GM18526 (cell line): ENCODE data around the gene MACROD2.

Source experiments
- POLR2A ChIP-seq: IDR thresholded peaks from 3 replicates; pipeline ENCODE4 v1.6.1; 2011; ENCODE audit not compliant: insufficient read length; ENCODE audit errors: extremely low read depth

MACROD2 gene

DNA sequence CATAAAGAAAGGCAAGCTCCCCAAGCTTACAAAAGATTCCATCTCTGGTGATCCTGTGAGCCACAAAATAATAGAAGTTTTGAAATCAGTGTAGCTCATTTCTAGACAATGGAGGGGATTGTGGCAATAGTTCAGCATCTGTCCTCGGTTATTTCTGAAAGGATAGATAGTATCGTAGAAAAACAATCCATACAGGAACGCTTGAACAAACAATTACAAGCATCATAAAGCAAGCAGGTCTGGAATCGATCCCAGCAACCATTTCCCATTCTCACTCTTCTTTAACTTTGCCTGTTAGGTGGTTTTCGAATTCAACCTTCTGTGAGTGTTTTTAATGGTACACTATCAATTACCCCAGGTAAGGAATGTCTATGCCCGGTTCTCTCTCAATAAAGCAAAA is 1646.8 kb downstream of the MACROD2 start:
- TF ChIP-seq POLR2A: no peak

DNA sequence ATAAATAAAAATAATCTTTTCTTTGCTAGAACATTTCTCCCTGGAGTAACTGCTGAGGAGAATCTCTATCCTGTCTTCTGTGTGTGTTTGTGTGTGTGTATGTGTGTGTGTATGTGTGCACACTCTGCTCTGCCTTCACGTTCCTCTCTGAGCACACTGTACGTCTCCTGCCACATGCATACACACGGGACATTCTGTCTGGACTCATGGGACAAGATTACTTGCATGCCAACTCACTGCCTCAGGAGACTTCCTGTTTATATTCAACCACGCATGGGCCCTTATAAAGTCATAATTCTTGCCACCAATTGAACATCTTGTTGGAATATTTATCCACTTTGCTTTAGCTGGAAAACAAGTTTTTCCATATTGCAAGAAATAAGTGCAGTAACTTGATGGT is 1647.4 kb downstream of the MACROD2 start:
- no peak for TF ChIP-seq POLR2A

DNA sequence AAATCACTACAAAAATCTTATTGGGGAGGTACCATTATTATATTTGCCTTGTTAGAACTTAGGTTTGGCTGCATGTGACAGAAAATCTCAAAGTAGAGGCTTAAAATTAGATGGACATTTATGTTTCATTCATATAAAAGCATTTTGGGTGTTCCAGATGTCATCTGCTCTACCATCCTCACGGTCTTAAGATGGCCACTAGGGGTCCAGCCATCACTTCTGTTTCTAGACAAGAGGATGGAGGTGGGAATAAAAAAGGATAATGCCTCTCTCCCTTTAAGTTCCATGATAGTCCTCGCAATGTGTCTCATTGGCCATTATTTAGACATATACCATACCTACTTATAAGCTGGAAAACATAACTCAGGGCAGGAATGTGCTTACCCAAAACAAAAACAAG is 1648.4 kb downstream of the MACROD2 start:
- no peak for TF ChIP-seq POLR2A

DNA sequence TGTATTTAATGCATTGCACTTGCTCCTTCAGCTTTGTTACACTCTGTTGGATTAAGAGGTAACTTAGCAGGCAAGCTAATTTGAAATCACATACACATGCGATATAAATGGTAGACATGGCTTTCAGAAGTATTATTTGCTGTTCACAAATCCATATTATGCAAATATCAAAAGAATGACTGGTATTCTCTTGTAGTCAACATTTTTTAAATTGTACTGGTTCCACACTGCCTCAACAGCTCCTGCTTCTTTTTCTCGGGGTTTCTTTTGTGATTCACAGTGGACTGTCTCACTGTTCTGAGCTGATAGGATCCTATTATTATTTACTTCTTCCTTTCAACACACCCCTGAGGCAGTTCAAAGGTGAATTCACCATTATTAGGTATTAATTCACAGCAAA is 1650.5 kb downstream of the MACROD2 start:
- TF ChIP-seq POLR2A: no peak

DNA sequence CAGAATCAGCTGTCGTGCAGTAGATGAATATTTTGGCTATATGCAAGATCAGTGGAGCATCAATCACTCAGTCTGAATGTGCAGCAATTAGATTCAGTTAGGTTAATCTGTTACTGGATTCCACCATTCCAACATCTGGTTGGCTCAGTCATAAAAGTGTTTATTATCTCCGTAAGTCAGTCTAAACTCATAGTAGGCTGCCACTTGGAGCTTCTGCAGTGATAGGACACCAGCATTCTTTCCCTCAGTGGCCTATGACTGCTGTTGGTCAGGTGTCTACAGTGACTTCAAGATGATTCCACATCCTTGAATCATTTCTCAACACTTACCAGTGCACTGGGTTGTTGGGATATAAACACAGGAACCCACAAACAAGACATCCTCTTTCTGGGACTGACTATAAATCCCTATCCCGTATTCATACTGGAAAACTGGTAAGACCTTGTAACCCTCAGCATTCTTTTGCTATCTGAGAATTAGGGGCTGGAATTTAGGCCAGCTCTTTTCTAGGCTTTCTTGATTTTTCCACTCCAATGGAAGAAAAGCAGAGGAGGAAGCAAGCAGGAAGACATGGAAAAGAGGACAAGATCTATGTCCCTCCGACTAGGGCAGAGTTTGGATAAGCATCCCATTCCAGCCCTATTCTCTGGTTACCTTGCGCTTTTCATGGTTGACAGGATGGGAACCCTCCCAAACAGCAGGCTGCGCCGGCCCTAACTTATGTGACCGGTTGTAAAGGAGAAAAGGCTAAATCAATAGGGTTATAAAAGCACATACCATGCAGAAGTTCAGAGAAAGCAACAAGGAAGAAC is 1658.3 kb downstream of the MACROD2 start:
- no peak for TF ChIP-seq POLR2A

DNA sequence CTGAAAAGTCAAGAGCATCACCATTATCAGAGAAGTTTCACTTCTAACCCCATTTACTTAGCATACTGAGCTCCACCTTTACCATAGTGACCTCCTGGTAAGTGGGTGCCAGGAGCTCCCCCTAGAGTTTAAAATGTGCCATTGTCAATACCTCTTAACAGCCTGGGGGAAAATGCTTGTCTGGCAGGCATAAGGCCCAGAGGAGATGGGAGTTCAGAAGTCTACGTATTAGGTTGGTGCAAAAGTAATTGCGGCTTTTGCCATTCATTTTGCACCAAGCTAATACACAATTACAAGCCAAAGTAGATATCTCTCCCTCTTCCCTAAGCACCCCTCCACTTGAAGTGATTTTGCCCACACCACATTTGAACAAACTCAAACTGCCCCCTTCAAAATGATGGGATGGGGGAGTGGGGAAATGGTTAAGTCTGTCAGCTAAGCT is 1658.9 kb downstream of the MACROD2 start:
- TF ChIP-seq POLR2A: no peak

DNA sequence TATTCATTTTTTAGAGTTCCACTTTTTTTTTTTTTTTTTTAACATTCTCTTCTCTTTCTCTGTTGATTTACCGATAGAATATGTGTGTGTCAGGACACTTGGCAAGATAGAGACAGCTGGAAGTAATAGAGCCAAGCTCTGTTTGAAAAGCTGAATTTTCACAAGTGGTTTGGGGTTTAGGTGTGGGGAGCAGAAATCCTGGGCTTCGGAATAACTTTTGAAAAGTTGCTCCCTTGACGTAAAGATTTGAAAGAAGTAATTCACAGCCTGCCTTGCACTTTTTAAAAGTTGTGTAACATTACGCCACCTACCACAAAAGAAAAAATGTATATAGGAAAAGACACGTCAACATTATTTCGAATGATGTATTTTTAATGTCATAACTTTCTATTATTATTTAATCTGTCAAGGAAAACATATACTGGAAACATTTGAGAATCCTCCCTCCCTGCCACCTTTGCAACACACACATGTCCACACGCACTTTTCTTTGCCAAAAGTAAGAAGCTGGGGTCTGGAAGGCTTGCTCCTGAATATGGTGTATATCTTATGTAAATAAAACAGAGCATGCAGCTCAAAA is 1660.1 kb downstream of the MACROD2 start:
- TF ChIP-seq POLR2A: no peak

DNA sequence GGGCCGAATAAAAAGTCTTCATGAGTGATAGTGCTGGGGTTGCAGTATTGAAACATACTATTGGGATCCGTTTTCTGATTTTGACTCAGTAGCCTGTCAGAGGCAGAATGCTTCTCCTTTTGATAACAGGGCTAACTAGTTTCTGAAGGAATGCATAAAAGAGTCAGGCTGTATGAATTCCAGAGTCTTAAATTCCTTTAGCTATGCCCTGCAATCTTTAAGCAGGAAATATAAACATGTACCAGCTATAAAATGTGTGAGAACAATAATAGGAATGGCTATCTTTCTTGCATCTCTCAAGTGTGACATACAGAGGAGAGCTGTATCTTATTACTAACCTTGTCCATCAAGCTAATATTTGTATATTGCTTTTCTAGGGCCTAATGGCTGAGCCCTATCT is 1660.8 kb downstream of the MACROD2 start:
- TF ChIP-seq POLR2A: no peak

DNA sequence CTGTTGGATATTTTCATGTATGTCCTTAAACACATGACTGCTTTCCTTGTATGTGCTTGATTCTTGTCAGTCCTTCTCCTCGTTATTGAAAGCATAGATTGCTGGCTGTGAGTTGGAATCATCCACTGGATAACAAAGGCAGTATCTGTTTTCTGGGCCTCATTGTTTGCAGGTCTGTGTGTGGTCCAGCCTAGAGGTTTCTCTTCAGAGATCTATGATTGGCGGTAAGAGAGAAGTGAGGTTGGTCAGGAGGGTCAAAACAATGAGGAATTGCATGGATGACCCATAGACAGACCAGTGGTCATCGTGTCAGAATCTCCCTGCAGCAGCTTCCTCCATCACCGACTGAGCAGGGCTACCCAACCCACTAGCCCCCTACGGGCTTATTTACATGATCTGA is 1663.0 kb downstream of the MACROD2 start:
- no peak for TF ChIP-seq POLR2A

DNA sequence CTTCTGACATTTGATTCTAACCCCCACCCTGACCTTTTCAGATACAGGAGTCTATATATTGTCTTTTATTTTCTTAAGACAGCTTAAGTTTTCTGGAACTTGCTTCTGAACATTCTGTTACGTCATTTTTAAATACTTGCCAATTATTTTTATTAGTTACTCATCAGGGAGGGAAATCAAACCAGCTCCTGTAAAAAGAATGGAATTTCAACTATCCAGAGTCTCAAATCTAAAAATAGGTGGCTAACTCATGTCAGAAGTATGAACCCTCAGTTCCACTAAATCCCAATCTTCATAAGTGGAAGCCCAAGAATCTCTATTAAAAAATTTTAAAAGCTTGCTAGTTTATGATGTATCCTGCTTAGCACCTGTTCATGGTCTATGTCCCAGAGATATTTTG is 1677.9 kb downstream of the MACROD2 start:
- no peak for TF ChIP-seq POLR2A

DNA sequence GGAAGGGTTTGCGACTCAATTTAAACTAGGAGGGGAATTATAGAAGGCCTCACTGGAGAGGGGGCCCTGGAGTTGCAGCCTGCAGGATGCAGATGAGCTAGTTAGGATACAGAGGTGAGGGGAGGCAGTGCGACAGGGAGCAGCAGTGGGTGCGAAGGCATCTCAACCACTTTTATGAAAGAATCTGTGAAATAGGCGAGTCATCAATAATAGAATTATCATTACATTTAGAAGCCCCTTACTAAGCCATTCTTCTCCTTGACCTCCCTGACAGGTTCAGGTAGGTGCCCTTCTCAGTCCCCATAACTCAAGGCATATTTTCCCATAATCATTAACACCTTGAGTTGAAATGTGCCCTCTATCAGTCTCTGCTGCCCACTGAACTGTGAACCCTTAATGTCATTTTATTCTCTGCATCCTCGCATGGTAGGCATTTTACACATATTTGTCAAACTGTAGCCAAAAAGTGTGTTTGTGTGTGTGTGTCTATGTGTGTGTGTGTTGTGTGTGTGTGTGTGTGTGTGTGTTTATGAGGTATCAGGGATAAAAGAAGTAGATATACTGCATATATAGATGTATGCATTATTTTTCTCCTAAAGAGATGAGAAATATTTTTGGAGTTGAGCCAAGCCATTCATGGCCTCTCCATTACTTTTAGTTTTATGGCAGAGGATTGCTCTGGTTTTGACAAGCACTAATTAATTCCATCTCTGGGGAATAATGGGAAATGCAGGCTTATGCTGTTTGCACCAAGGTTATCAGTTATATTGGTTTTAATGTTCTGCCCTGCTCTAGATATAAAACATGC is 1679.1 kb downstream of the MACROD2 start:
- no peak for TF ChIP-seq POLR2A

DNA sequence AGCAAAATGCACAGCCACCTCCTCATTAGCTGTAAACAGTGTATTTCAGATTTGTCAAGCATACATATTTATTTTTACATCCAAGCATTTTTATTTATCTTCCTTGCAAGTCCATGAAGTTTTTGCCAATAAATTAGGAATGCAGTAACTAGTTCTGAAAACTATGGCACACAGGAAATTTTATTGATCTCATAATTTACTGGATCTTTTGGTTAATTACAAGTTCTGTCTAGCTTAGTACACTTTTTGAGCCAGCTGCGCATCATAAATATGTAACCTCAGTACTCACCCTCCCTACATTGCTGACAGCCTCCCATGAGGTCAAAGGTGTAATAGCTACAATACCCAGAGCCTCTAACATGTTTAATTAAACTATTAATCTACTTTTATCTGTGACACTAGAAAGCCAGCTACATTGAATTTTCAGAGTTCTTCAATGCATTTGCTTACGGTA is 1679.8 kb downstream of the MACROD2 start:
- no peak for TF ChIP-seq POLR2A

DNA sequence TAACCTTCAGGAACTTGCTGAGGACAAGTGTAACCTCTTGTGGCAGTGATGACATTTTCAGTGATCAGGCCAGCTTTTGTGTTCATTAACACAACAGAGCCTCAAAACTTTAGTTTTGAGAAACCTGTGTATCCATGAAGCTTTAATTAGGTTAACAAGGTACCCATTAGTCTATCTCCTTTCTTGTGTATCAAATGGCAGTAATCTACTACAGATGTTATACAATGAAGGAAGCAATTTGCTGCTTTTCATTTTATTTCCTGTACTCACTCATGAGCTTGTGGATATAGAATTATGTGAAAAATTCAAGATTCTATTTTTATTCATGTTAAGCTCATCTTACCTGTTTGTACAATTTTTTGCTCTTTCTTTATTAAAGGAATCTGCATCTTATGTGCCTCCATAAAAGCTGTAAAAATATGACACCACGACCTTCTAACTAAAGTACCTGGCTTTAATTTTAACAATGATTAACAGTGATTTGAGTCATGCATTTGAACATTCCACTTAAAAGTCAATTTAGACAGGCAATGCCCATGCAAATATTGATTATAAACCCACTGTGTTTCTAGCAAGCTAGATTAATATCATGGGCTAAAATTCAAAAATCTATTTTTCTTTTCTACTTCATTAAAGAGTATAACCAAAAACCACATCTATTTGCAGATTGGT is 1680.6 kb downstream of the MACROD2 start:
- TF ChIP-seq POLR2A: no peak

DNA sequence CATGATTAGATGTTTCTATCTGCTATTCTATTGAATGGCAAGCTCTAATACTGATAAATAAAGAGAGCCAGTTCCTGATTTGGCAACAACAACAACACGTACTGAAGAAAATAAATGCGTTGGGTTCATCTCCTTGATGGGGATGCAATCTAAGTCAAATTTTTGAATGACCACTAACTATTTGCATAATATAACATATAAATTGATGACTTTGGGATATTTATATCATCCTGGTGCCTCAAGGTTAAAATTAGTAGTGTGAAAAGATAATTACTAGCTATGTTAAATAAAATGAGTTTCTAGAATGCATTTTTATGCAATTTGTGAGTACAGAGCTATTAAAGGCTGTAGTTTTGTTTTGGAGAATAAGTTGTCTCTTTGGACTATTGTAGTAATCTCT is 1681.5 kb downstream of the MACROD2 start:
- no peak for TF ChIP-seq POLR2A

DNA sequence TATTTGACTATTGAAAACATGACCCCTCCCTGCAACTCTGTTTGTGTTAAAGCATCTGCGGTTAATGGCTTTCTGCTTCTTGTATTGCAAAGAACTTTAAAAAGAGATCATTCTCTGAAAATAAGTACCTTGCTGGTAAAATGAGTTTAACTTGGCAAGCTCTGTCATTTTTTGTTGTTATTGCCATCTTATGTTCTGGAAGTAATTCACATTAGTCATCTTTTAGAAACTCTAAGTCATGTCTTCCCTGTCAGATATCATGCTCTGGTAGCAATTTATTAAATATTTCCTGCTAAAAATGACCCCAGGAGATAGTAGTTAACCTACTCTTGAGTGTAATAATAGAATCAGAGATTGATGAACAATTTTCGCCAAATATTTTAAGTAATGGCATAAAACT is 1687.4 kb downstream of the MACROD2 start:
- no peak for TF ChIP-seq POLR2A

DNA sequence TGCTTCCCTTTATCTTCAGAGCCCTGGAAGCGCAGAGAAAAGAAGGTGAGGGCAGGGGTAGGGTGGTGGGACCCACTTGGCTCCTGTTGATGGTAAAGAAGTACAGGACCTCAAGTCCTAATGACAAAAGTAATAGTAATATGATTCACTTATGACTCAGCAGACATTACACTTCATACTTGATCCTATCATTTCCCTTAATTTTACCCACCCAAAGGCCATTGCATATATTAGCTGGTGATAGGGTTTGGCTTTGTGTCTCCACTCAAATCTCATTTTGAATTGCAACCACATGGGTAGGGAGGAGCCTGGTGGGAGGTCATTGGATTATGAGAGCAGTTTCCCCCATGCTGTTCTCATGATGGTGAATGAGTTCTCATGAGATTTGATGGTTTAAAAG is 1697.3 kb downstream of the MACROD2 start:
- no peak for TF ChIP-seq POLR2A
